KMS-11 (cell line): ENCODE measurements around the gene TRAM2.

Experiments used
- H2AFZ ChIP-seq: fragments of 200-600 bp; sonication (generic); 2 replicates; pipeline ENCODE4 v1.6.1; 2016; ENCODE audit warnings: antibody characterized with exemption, mixed run types, low read depth
- H3K27ac ChIP-seq: fragments of 200-600 bp; sonication (generic); 2 replicates; pipeline ENCODE4 v1.6.1; 2016; ENCODE audit warnings: mild to moderate bottlenecking, mixed run types
- H3K27me3 ChIP-seq: fragments of 200-600 bp; sonication (generic); 2 replicates; pipeline ENCODE4 v1.6.1; 2017; ENCODE audit warnings: mild to moderate bottlenecking, low read depth, mixed run types, moderate library complexity; ENCODE audit not compliant: insufficient read depth
- H3K36me3 ChIP-seq: fragments of 200-600 bp; sonication (generic); 2 replicates; pipeline ENCODE4 v1.6.1; 2017; ENCODE audit warnings: mild to moderate bottlenecking, mixed run types; ENCODE audit not compliant: insufficient read depth
- H3K4me1 ChIP-seq: fragments of 200-600 bp; sonication (generic); 2 replicates; pipeline ENCODE4 v1.6.1; 2016; ENCODE audit warnings: mild to moderate bottlenecking, low read depth, mixed run types; ENCODE audit not compliant: poor library complexity, severe bottlenecking
- H3K4me2 ChIP-seq: fragments of 200-600 bp; sonication (generic); 2 replicates; pipeline ENCODE4 v1.7.0; 2016; ENCODE audit warnings: mild to moderate bottlenecking, mixed run types
- H3K4me3 ChIP-seq: fragments of 200-600 bp; sonication (generic); IDR thresholded peaks from 2 replicates; pipeline ENCODE4 v1.6.1; 2017; ENCODE audit warnings: low read depth, low read length, mixed read lengths; ENCODE audit not compliant: insufficient read depth
- H3K79me2 ChIP-seq: fragments of 200-600 bp; sonication (generic); 2 replicates; pipeline ENCODE4 v1.6.1; 2016; ENCODE audit warnings: low read depth, mixed run types; ENCODE audit not compliant: insufficient read depth
- H3K9ac ChIP-seq: fragments of 200-600 bp; sonication (generic); 2 replicates; pipeline ENCODE4 v1.6.1; 2016; ENCODE audit warnings: mild to moderate bottlenecking, mixed run types
- H4K20me1 ChIP-seq: fragments of 200-600 bp; sonication (generic); 2 replicates; pipeline ENCODE4 v1.6.1; 2016; ENCODE audit warnings: mild to moderate bottlenecking, mixed run types; ENCODE audit not compliant: insufficient read depth
- CTCF ChIP-seq: fragments of 200-600 bp; sonication (generic); conservative IDR thresholded peaks from 2 replicates; pipeline ENCODE4 v1.6.1; 2017; ENCODE audit warnings: low read depth, mild to moderate bottlenecking, antibody characterized with exemption, low read length, moderate library complexity, mixed read lengths

The TRAM2 gene

DNA sequence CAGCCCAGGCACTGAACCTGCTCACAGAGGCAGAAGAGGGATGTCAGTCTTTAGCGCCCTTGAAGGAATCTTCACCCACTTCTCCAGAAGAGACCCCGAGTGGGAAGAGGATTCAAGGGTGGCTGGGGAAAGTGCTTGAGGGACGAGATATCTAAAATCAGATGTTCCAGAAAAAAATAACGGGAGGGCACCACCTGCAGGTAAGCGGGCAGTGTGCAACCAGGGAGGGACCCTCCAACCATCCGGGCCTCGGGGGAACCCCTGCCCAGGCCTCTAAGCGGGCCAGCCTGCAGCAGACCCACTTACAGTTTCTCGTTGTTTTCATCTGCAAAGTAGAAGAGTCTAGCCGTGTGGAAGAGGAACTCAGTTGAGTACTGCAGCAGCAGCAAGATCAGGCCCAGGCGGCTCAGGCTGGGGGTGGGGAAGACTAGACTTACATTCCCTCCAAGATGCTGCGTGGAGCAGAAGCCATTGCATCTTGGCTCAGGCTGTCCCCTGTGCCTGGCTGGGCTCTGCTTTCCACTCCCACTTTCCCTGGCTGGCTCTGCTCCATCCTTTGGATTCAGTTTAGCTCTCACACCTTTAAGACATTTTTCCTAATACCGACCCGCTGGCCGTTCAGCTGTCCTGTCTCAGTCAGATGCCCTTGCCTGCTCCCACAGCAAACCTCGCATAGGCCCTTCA lies 71.0 kb downstream of the TRAM2 start:
- Histone ChIP-seq H3K27ac (peak overlapping the region; percentile 86; the same call in 1 of the 2 replicates), H3K4me2 (no peak overlapping the region), H3K9ac (no peak overlapping the region), H4K20me1 (no peaks in the 10 kb centered on the region), H3K79me2 (peaks cover 3% of the 10 kb centered on the region; the same call in 1 of the 2 replicates), H3K27me3 (no peaks in the 10 kb centered on the region), H3K4me1 (peaks cover 84% of the 10 kb centered on the region), H3K36me3 (peaks cover 10% of the 10 kb centered on the region; the same call in 1 of the 2 replicates), H3K4me3 (no peak overlapping the region), H2AFZ (no peak overlapping the region)
- TF ChIP-seq CTCF: peak; percentile 29; the same call in 1 of the 2 replicates

DNA sequence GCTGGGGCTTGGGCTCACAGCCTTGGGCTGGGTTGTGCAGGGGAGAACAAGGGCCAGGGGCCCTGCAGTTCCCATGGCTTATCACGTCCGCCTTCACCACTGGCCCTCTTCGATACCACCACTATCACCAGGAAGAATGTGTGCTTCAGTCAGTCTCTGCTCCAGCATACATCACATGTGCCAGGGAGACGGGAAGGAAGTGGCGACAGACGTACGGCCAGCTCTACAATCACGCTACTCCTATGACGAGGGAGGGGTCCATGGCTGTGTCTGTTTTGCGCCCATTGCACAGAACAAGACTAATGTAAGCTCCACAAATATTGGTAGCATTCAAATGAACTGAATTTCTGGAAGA lies 72.1 kb downstream of the TRAM2 start:
- no peak overlapping the region for H2AFZ ChIP-seq
- peak overlapping the region; percentile 74 for H3K4me2 ChIP-seq

DNA sequence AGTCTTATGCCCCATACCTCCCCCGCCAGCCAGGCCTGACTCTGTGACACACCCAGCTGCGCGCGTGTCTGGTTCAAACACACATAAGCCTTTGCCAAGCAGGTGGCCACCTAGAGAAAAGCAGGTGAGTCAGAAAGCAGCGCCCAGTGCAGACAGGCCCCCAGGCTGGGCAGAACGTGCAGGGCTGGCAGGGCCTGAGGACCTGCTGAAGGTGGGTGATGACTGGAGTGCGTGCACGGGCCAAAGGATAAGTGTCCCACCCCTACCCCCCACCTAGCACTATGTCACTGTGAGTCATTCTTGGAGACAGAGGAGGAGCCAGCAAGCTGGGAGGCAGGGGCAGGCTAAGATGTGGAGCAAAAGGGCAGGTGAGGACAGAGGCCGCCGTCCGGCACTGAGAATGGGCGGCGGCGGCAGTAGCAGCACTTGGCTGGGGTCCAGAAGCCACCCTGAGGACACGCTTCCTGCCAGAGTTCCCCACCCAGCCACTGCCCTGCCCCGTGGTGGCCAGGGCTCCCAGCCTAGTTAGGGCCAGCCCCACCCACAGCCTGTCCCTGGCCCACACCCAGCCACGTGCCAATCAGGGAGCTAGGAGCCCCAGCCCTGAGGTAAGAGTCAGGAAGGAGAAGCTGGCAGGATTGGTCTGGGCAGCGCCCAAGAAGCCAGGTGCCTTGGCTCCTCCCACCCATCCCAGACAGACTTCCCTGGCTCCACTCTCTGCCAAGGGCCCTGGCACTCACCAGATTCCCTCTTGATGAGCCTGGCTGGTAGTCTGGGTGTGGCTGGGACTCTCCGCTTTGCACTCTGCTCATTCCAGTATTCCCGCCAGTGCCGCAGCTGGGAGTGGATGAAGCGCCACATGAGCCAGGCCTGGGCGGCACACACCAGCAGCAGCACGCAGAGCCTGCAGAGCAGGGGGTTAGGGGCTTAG lies 72.7 kb downstream of the TRAM2 start:
- Histone ChIP-seq H3K27ac (peak overlapping the region; percentile 86), H3K27me3 (no peaks in the 10 kb centered on the region), H3K4me1 (peaks cover 90% of the 10 kb centered on the region), H3K79me2 (peaks cover 3% of the 10 kb centered on the region; the same call in 1 of the 2 replicates), H4K20me1 (no peaks in the 10 kb centered on the region), H3K36me3 (no peaks in the 10 kb centered on the region), H2AFZ (no peak overlapping the region), H3K4me3 (no peak overlapping the region), H3K4me2 (peak overlapping the region; percentile 74), H3K9ac (peak overlapping the region; percentile 49; the same call in 1 of the 2 replicates)
- TF ChIP-seq CTCF: no peak

More for the DNA sequence above, 72.1 kb downstream of the TRAM2 start:
- Histone ChIP-seq H4K20me1 (no peaks in the 10 kb centered on the region), H3K27me3 (no peaks in the 10 kb centered on the region), H3K27ac (peak overlapping the region; percentile 86), H3K9ac (peak overlapping the region; percentile 49; the same call in 1 of the 2 replicates), H3K79me2 (peaks cover 3% of the 10 kb centered on the region; the same call in 1 of the 2 replicates), H3K4me3 (no peak overlapping the region), H3K36me3 (0 out of 2 replicates have a peak, but pooled peaks cover under 1% of the 10 kb centered on the region), H3K4me1 (peaks cover 84% of the 10 kb centered on the region)
- TF ChIP-seq CTCF: no peak

DNA sequence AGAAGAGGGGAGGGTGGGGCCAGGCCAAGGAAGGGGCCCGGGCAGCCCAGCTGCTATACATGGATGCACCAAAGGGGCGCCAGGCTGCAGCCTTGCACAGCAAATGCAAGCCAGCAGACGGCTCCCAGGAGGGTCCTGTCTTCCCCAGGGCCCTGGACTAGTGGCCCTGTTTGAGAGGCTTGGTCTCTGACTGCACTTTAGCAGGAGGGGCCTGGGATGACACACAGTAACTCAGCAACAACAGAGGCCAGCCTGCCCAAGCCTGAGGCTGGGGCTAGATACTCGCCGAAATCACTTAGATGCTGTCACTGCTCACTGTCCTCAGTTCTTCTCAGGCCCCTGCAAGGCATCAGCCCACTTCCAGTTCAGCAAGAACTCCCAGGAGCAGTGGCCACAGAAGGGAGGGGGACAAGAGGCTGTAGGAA lies 73.5 kb downstream of the TRAM2 start:
- peaks cover 3% of the 10 kb centered on the region; the same call in 1 of the 2 replicates for H3K79me2 ChIP-seq
- H4K20me1 ChIP-seq: no peaks in the 10 kb centered on the region
- TF ChIP-seq CTCF: no peak; the same call in none of the 2 replicates
- H3K4me3 ChIP-seq: no peak overlapping the region
- no peak overlapping the region for H2AFZ ChIP-seq
- peak overlapping the region; percentile 49 for H3K9ac ChIP-seq
- H3K27ac ChIP-seq: peak overlapping the region; percentile 86
- H3K36me3 ChIP-seq: no peaks in the 10 kb centered on the region
- H3K4me2 ChIP-seq: peak overlapping the region; percentile 74
- peaks cover 93% of the 10 kb centered on the region for H3K4me1 ChIP-seq
- H3K27me3 ChIP-seq: no peaks in the 10 kb centered on the region
